IMR-90 (cell line): ENCODE results near the gene BSCL2. TPM values are rescaled to one million over a fixed set of nuclear protein-coding genes. Genes with fewer than 3 reads are reported as not detected.

Experiments
- ATAC-seq: fragments of 200-7000 bp; cut with Tn5 transposase; 2 replicates; pipeline ENCODE4 v1.9.1; 2020; ENCODE audit warnings: low read depth, mild to moderate bottlenecking, moderate library complexity
- BruUV-seq: library from RNA; stranded (reverse); fragments of 400-500 nt; replicated peaks from 2 replicates; lab custom pipeline; 2021; lab: Mats Ljungman, UMichigan
- CTCF ChIA-PET: fragments of 300-600 bp; formaldehyde crosslinking; extraction: SDS; loops from one replicate; lab custom pipeline; 2021; ENCODE audit warnings: antibody characterized with exemption; lab: Yijun Ruan, JAX
- POLR2A ChIA-PET: fragments of 300-600 bp; sonication (Branson Sonifier 250); formaldehyde crosslinking; loops from one replicate; lab custom pipeline; 2022; ENCODE audit warnings: antibody characterized with exemption; ENCODE audit not compliant: unreplicated experiment; lab: Charles Lee
- DNase-seq: peaks from one replicate; pipeline ENCODE4 v3.0.0; 2013
- H2AFZ ChIP-seq: replicated peaks from 2 replicates; pipeline ENCODE3; 2013; ENCODE audit warnings: low read length, mild to moderate bottlenecking; ENCODE audit not compliant: poor library complexity
- H2AK5ac ChIP-seq: 2 replicates; pipeline ENCODE4 v1.6.1; 2013; ENCODE audit warnings: low read depth, low read length, inconsistent platforms
- H2AK9ac ChIP-seq: replicated peaks from 2 replicates; pipeline ENCODE3; 2013; ENCODE audit warnings: mild to moderate bottlenecking, low read depth, low read length, moderate library complexity; ENCODE audit not compliant: poor library complexity
- H2BK120ac ChIP-seq: 2 replicates; pipeline ENCODE4 v1.6.1; 2013; ENCODE audit warnings: low read depth, low read length, inconsistent platforms
- H2BK15ac ChIP-seq: 3 replicates; pipeline ENCODE4 v1.6.1; 2013; ENCODE audit warnings: low read depth, low read length, inconsistent platforms
- H2BK20ac ChIP-seq: 2 replicates; pipeline ENCODE4 v1.6.1; 2013; ENCODE audit warnings: low read depth, mild to moderate bottlenecking, inconsistent platforms, low read length, moderate library complexity
- H2BK5ac ChIP-seq: 2 replicates; pipeline ENCODE4 v1.6.1; 2013; ENCODE audit warnings: mild to moderate bottlenecking, low read depth, low read length, inconsistent platforms; ENCODE audit not compliant: poor library complexity, severe bottlenecking
- H3K14ac ChIP-seq: replicated peaks from 2 replicates; pipeline ENCODE4 v1.6.1; 2013; ENCODE audit warnings: low read depth, low read length, inconsistent platforms
- H3K18ac ChIP-seq: 2 replicates; pipeline ENCODE4 v1.6.1; 2013; ENCODE audit warnings: low read depth, low read length, control low read depth
- H3K23ac ChIP-seq: 2 replicates; pipeline ENCODE4 v1.6.1; 2013; ENCODE audit warnings: low read depth, low read length, inconsistent platforms
- H3K27ac ChIP-seq: 2 replicates; pipeline ENCODE4 v1.5.1; 2013; ENCODE audit warnings: mild to moderate bottlenecking, control low read depth, low read length; ENCODE audit not compliant: insufficient read depth
- H3K27me3 ChIP-seq: 2 replicates; pipeline ENCODE4 v1.6.1; 2013; ENCODE audit warnings: low read length; ENCODE audit not compliant: control insufficient read depth, insufficient read depth
- H3K36me3 ChIP-seq: 2 replicates; pipeline ENCODE4 v1.6.1; 2013; ENCODE audit warnings: low read length, mixed read lengths; ENCODE audit not compliant: control insufficient read depth, insufficient read depth
- H3K4ac ChIP-seq: 2 replicates; pipeline ENCODE4 v1.6.1; 2013; ENCODE audit warnings: low read depth, low read length, inconsistent platforms
- H3K4me1 ChIP-seq: 2 replicates; pipeline ENCODE4 v1.6.1; 2013; ENCODE audit warnings: low read length, mixed read lengths; ENCODE audit not compliant: control insufficient read depth, insufficient read depth
- H3K4me2 ChIP-seq: 2 replicates; pipeline ENCODE4 v1.6.1; 2013; ENCODE audit warnings: low read depth, mild to moderate bottlenecking, control low read depth, low read length, moderate library complexity
- H3K4me3 ChIP-seq: 2 replicates; pipeline ENCODE4 v1.5.1; 2013; ENCODE audit warnings: low read depth, mild to moderate bottlenecking, control low read depth, low read length, moderate library complexity; ENCODE audit not compliant: insufficient read depth
- H3K56ac ChIP-seq: 2 replicates; pipeline ENCODE4 v1.6.1; 2013; ENCODE audit warnings: low read length, inconsistent platforms; ENCODE audit not compliant: insufficient read depth; ENCODE audit errors: extremely low read depth
- H3K79me1 ChIP-seq, 2 experiments: 2 replicates each; pipeline ENCODE4 v1.6.1; 2013; ENCODE audit warnings: low read length in 2 of 2, inconsistent platforms in 1 of 2, low read depth in 1 of 2
- H3K9ac ChIP-seq: 2 replicates; pipeline ENCODE4 v1.6.1; 2013; ENCODE audit warnings: low read depth, low read length, control low read depth
- H3K9me1 ChIP-seq: 2 replicates; pipeline ENCODE4 v1.6.1; 2013; ENCODE audit warnings: low read length, inconsistent platforms; ENCODE audit not compliant: insufficient read depth
- H3K9me3 ChIP-seq: 2 replicates; pipeline ENCODE4 v1.6.1; 2013; ENCODE audit warnings: low read length; ENCODE audit not compliant: control insufficient read depth, insufficient read depth
- H4K20me1 ChIP-seq: 2 replicates; pipeline ENCODE4 v1.6.1; 2013; ENCODE audit warnings: low read length, inconsistent platforms; ENCODE audit not compliant: insufficient read depth
- H4K5ac ChIP-seq: 2 replicates; pipeline ENCODE4 v1.6.1; 2013; ENCODE audit warnings: mild to moderate bottlenecking, low read depth, low read length, control low read depth
- H4K8ac ChIP-seq, 2 experiments: 2 replicates each; pipeline ENCODE4 v1.6.1; 2013; ENCODE audit warnings: low read depth in 2 of 2, low read length in 2 of 2, control low read depth in 1 of 2, inconsistent platforms in 1 of 2
- H4K91ac ChIP-seq: 2 replicates; pipeline ENCODE4 v1.6.1; 2013; ENCODE audit warnings: low read depth, low read length, inconsistent platforms; ENCODE audit not compliant: insufficient read depth
- RCOR1 ChIP-seq: IDR thresholded peaks from 2 replicates; pipeline ENCODE4 v1.6.1; 2012; ENCODE audit warnings: mild to moderate bottlenecking, low read length, improper control_type of control experiment; ENCODE audit not compliant: insufficient replicate concordance
- WGBS, 2 experiments: methylation state at CpG; one replicate each; pipeline versions ENCODE4 v1.1.5 to v1.1.7; 2013; ENCODE audit warnings: missing lambda C conversion rate in 2 of 2; ENCODE audit not compliant: insufficient read length in 1 of 2; ENCODE audit errors: extremely low coverage in 2 of 2; 5-methylcytosine and 5-hydroxymethylcytosine counted together
- dilution Hi-C: fragments of 300-500 bp; cut with HindIII; formaldehyde crosslinking; loops from one replicate; pipeline ENCODE4 v1.14.3; 2018; ENCODE audit warnings: low sequenced_read_pairs; ENCODE audit not compliant: unreplicated experiment
- in situ Hi-C: fragments of 300-500 bp; cut with MboI; formaldehyde crosslinking; loops from 3 replicates; pipeline ENCODE4 v1.14.3; 2019; ENCODE audit warnings: low sequenced_read_pairs, inconsistent platforms, mixed read lengths
- intact Hi-C: fragments of 100-400 bp; cut with micrococcal nuclease; formaldehyde crosslinking; loops from 2 replicates; pipeline ENCODE4 v1.10.0; 2022
- polyA plus RNA-seq, 3 experiments: library from polyadenylated mRNA; depleted of rRNA; stranded (reverse); fragments of >200 nt; gene quantifications; 2 replicates each; pipeline ENCODE4 v1.2.3, GENCODE V29; 2012; ENCODE audit warnings: low replicate concordance in 1 of 3
- total RNA-seq: library from RNA; depleted of rRNA; stranded (reverse); fragments of >200 nt; gene quantifications from 2 replicates; pipeline ENCODE4 v1.2.3, GENCODE V29; 2012
- TF ChIP-seq, protein P1 (sequence below): fragments of 150-350 bp; IDR thresholded peaks from 2 replicates; pipeline ENCODE4 v1.6.1; 2016; ENCODE audit warnings: low read depth, mild to moderate bottlenecking, low read length, moderate library complexity, borderline replicate concordance

Gene BSCL2
- total and polyA plus RNA-seq, 2 of the 4 experiments (the other 2 are of a cell fraction): 26.2 to 47.1 TPM

GRCh38 chr11:62671236-62671607 is 36.0 kb downstream of the BSCL2 start:
- peak overlapping the region; percentile 96 for H3K4me2 ChIP-seq
- H2BK20ac ChIP-seq: no peak overlapping the region
- H3K4ac ChIP-seq: peak overlapping the region; percentile 93
- H2BK15ac ChIP-seq: peak overlapping the region; percentile 37; the same call in 1 of the 3 replicates
- peaks cover 10% of the 10 kb centered on the region for H3K4me1 ChIP-seq
- H2AK9ac ChIP-seq: peak overlapping the region; percentile 93
- no TSS peak for BruUV-seq
- H2AK5ac ChIP-seq: peak overlapping the region; percentile 74
- TF ChIP-seq RCOR1: peak; percentile 13
- TF ChIP-seq, protein P1, sequence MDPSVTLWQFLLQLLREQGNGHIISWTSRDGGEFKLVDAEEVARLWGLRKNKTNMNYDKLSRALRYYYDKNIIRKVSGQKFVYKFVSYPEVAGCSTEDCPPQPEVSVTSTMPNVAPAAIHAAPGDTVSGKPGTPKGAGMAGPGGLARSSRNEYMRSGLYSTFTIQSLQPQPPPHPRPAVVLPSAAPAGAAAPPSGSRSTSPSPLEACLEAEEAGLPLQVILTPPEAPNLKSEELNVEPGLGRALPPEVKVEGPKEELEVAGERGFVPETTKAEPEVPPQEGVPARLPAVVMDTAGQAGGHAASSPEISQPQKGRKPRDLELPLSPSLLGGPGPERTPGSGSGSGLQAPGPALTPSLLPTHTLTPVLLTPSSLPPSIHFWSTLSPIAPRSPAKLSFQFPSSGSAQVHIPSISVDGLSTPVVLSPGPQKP: no peak
- intact Hi-C loops: loop anchor here (1.0 kb wide), 1 partner anchor 8 kb away; the partner anchor contains the start of gene UBXN1
- ChIA-PET CTCF (no interaction called here), POLR2A (interaction anchor here (0.5 to 1.4 kb wide), 2 partner anchors 18 to 30 kb away, joined by 5 to 17 read pairs; partner anchors contain the start of gene INTS5)
- peak overlapping the region; percentile 97 for H3K14ac ChIP-seq
- H3K9ac ChIP-seq: peak overlapping the region; percentile 95
- H3K56ac ChIP-seq: peak overlapping the region; percentile 92
- H3K79me1 ChIP-seq: peaks cover 29 to 59% of the 10 kb centered on the region in 2 experiments
- no peak for DNase-seq
- no peaks in the 10 kb centered on the region for H3K27me3 ChIP-seq
- 2% methylated on average over 8 of the region's 17 CpGs; no CpG with 5 or more reads in 1 of the 2 experiments for WGBS, 2 experiments
- H3K23ac ChIP-seq: peak overlapping the region; percentile 98
- peak overlapping the region; percentile 66 for H3K18ac ChIP-seq
- dilution Hi-C loops: no loop called here
- ATAC-seq: peak; percentile 31
- peak overlapping the region; percentile 89 for H4K91ac ChIP-seq
- peak overlapping the region; percentile 68 for H2BK5ac ChIP-seq
- H3K27ac ChIP-seq: peak overlapping the region; percentile 96
- H4K8ac ChIP-seq: peak overlapping the region; percentile 91 to 98
- H3K9me1 ChIP-seq: peaks cover 9% of the 10 kb centered on the region
- H3K9me3 ChIP-seq: no peaks in the 10 kb centered on the region
- H2AFZ ChIP-seq: peak overlapping the region; percentile 98
- peaks cover 16% of the 10 kb centered on the region for H3K36me3 ChIP-seq
- H2BK120ac ChIP-seq: peak overlapping the region; percentile 59; the same call in 1 of the 2 replicates
- in situ Hi-C loops: no loop called here
- H4K20me1 ChIP-seq: peaks cover 8% of the 10 kb centered on the region
- peak overlapping the region; percentile 74 for H3K4me3 ChIP-seq
- H4K5ac ChIP-seq: peak overlapping the region; percentile 97
